ENCODE data around the gene SLC15A2.

DNA sequence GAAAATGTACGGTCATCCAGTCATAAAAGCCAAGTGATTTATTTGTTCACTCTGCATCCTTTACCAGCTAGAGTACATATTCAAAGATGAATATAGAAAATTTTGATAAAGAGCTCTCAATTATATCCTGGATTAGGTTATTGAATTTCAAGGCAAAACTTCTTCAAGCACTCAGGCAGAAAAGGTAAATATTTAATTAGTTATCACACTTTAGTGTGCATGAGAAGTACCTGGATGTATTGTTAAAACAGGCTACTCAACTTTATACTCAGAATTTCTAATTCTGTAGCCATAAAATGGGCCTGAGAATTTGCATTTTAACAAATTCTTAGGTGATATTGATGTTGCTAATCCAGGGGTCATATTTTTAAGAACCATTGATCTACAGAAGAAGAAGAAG lies 82.5 kb downstream of the SLC15A2 start:
- TF ChIP-seq EP300 (IDR thresholded peaks at IDR 0.05) (no peak), POLR2A (IDR thresholded peaks at IDR 0.05) (no peak)
- TF ChIP-seq, protein P1, sequence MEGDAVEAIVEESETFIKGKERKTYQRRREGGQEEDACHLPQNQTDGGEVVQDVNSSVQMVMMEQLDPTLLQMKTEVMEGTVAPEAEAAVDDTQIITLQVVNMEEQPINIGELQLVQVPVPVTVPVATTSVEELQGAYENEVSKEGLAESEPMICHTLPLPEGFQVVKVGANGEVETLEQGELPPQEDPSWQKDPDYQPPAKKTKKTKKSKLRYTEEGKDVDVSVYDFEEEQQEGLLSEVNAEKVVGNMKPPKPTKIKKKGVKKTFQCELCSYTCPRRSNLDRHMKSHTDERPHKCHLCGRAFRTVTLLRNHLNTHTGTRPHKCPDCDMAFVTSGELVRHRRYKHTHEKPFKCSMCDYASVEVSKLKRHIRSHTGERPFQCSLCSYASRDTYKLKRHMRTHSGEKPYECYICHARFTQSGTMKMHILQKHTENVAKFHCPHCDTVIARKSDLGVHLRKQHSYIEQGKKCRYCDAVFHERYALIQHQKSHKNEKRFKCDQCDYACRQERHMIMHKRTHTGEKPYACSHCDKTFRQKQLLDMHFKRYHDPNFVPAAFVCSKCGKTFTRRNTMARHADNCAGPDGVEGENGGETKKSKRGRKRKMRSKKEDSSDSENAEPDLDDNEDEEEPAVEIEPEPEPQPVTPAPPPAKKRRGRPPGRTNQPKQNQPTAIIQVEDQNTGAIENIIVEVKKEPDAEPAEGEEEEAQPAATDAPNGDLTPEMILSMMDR (IDR thresholded peaks at IDR 0.05) = no peak

Data from ovary (tissue), 3 donors.